Measurements from ENCODE around the gene ARHGEF9.

DNA sequence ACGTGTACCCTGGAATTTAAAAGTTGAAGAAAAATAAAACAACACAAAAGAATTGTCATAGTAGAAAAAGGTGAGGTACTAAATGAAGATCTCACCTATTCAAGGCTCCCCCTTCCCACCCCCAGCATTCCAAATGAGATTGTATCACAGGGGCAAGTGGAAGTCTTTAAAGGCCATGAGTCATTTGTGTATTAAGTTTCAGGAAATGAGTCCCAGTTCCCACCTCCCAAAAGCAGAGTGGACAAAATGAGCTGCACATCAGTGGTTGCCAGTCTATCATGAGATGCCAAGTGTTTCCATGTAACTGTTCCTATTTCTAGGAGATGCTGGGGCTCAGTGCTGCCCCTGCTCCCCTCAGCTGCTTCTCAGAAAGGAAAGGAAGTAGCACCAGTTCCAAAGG, 20.1 kb downstream of the ARHGEF9 start:
- TF ChIP-seq, protein P1, sequence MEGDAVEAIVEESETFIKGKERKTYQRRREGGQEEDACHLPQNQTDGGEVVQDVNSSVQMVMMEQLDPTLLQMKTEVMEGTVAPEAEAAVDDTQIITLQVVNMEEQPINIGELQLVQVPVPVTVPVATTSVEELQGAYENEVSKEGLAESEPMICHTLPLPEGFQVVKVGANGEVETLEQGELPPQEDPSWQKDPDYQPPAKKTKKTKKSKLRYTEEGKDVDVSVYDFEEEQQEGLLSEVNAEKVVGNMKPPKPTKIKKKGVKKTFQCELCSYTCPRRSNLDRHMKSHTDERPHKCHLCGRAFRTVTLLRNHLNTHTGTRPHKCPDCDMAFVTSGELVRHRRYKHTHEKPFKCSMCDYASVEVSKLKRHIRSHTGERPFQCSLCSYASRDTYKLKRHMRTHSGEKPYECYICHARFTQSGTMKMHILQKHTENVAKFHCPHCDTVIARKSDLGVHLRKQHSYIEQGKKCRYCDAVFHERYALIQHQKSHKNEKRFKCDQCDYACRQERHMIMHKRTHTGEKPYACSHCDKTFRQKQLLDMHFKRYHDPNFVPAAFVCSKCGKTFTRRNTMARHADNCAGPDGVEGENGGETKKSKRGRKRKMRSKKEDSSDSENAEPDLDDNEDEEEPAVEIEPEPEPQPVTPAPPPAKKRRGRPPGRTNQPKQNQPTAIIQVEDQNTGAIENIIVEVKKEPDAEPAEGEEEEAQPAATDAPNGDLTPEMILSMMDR (IDR thresholded peaks at IDR 0.05; ENCODE audit: low read depth, low read length): no peak
- TF ChIP-seq EZH2phosphoT487 (IDR thresholded peaks at IDR 0.05; ENCODE audit: low read depth): no peak
